ENCODE measurements around the gene DNLZ.

Gene DNLZ

GRCh38 chr9:136309806-136310220 is 53.7 kb downstream of the DNLZ start:
- in situ Hi-C loops (cut with HindIII; ENCODE audit: low sequenced_read_pairs), result no loop called here
- no peak for TF ChIP-seq CTCF (IDR thresholded peaks at IDR 0.05; ENCODE audit: low read depth, low read length, missing control alignments)
- H3K4me3 ChIP-seq (ENCODE audit: low read depth, low read length), result no peak overlapping the region
- no peak for DNase-seq (ENCODE audit: low read depth)

Measured in astrocyte of the cerebellum (primary cell).